Astrocyte of the hippocampus (primary cell): Measurements from ENCODE around the gene LRP2.
"Not testable (repeated sequence)": the region's sequence is repeated elsewhere in the genome, so short reads cannot be mapped to it uniquely, and the experiment has no call there.

Experiments used
- DNase-seq: peaks from one replicate; pipeline ENCODE4 v3.0.0; 2011; ENCODE audit warnings: low read depth, low spot score

Gene LRP2

DNA sequence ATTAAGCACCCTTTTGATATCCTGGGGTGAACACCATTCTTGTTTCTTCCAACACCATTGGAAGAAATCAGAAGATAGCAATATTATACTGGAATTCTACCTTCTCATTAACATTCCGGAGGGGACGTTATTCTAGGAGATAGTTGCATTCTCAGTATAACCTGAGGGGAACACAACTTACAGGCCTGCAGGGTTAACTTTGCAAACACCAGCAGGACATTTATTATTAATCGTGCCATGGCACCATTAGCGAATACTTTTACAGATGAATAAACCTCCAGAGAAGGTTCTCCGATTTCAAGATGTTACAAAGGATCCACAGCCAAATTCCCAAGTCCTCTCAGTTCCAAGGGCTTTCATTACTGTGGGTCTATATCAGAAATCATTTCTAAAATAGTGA is 184.0 kb downstream of the LRP2 start:
- DNase-seq: no peak

DNA sequence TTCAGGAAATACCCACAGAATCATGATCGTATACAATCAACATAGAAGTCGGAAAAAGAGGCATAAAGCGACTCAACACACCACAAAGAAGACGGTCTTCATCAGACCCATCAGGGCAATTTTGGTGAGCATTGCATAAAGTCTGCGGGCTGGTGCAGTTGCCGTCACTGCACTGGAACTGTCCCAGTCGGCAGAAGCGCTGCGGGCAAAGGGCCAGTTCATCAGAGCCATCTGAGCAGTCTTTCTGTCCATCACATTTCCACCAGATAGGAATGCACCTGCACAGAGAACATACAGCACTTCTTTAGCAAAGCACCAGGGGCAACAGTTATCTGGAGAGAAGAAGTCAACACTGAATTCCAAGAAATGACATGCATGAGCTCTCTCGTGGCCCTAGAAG is 187.2 kb downstream of the LRP2 start:
- no peak for DNase-seq

DNA sequence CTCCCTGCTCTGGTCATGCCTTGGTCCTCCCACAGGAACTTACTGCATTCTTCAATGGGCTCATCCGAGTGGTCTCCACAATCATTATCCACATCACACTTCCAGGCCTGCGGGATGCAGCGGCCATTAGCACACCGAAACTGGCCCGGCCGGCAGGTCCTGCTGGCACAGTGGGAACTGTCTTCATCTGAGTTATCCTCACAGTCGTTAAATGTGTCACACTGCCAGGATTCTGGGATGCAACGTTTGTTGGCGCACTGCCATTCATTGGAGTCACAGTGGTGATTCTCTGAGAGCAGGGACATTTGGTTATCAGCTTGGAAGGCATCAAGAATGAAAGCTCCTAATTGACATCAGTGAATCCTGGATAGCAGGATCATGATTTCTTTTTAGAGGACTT is 188.5 kb downstream of the LRP2 start:
- DNase-seq: no peak

DNA sequence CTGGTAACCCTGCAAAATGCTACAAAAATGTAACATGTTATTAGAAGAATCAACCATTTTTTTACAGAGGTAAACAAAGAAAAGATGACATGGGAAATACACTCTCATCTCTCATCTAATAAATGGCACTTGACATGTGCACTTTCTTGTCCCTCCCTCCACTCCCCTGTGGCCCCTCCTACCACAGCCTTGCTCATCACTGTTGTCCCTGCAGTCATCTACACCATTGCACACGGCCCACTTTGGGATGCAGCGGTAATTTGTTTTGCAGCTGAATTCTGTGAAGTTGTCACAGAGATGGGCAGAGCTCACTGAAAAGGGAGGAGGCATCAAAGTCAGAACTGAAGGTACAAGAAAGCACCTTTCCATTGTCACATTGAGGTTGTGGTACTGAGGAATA is 189.4 kb downstream of the LRP2 start:
- no peak for DNase-seq

DNA sequence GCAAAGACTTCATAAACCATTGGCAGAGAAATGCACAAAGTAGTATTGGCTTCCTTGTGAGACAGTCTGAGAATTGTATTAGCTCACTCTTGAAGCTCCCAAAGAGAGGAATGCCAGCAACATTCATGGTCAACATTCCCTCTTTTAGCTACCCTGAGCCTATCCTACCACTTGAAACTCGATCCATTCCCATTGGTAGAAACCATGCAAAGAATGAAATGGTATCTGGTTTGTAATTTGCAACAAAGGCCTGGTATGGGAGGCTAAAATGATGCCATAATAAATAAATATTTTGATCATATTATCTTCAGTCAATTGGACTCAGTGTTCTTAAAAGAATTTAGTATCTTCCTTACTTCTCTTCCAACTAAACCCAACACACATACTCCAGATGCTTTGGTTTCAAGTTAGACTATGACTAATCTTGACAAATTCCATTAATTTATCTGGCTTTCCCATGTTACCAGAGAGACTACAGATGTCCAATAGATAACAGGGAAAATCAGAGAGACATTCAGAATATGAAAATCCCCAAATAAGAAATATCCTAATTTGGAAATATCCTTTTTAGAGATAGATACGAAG is 190.1 kb downstream of the LRP2 start:
- DNase-seq: peak; percentile 43

DNA sequence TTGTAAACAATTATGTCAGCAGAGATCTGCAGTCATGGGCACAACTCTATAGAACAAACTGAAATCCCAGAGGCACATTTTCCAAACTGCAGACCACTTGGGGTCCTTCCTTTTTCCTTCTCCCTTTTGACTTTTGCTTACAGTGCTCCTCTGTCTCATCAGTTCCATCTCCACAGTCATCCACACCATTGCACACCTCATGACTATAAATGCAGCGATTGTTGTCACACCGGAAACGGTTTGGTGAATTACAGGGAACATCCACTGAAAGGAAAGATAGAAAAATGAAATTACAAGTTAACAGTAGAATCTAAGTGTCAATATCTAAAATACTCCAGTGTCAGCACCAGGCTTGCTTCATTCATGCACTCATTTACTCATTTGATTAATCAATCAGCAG is 196.5 kb downstream of the LRP2 start:
- no peak for DNase-seq

DNA sequence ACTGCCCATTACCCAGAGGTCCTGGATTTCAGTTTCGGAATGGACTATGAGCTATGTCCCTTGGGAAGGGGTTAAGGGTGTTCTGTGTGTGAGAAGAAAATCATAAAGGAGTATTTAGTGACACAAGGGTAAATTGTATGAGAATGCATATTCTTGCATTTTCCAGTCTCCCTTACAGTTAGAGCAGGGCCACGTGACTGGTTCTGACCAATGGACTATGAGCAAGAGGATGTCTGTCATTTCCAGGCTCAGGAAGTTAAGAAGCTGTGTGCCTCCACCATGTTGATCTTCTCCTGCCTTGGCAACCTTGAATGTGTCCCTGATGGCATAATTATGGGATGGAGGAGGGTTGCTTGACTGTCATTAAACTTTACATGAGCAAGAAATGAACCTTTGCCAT is 198.0 kb downstream of the LRP2 start:
- DNase-seq: no peak

DNA sequence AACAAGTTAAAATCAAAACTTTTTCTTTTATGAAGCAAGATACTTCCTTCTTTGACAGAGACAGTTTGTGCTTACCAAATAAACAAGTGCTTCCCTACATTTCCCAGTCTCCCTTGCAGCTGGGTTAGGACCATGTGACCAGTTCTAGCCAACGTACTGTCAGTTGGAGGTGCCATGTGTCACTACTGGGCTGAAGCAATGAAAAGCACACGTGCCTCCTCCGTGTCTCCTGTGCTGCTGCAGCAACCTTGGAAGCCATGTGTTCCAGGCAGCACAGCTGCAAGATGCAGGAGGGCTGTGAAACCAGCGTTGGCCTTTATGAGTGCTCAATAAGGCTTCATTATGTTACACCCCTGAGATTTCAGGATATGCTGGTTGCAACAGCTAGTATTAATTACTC is 199.7 kb downstream of the LRP2 start:
- DNase-seq: no peak

DNA sequence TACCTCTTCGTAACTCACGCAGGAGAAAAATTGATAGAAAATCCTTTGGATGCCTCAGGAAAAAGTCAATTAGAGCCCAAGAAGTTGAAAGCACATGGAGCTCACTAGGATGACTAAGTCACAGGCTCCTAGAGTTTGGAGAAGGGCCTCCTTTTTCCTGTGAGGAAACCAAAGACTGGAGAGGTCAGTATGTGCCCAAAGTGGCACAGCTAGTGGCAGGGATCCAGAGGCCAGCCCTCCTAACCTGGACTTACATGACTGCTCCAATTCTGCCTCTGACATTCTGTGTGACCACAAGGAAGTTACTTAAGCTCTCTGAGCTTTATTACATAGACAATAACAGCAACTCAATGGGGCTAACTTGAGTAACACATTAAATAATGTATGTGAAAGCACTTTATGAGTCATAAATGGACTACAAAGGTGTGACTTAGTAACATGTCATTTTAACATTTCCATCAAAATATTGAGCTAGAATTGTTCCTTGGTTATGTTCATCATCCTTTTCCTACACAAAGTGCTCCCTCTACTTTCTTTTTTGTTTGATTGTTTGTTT is 201.3 kb downstream of the LRP2 start:
- DNase-seq: no peak

DNA sequence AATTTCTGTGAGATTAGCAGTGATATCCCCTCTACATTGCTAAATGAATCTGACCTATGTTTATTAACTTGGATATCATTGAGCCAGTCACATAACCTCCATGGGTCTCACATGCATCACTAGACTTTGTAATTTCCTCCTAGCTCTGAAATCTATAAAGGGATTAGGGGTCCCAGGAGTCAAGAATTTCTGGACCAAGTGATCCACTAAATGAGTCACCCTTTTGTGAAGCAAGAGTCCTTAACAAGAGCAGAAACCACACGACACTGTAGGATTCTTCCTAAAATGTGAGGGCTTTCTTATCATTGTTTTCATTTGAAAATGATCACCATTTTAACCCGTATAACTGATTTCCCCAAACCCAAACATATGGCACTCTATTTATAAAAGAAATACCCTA is 202.6 kb downstream of the LRP2 start:
- DNase-seq: peak; percentile 4

DNA sequence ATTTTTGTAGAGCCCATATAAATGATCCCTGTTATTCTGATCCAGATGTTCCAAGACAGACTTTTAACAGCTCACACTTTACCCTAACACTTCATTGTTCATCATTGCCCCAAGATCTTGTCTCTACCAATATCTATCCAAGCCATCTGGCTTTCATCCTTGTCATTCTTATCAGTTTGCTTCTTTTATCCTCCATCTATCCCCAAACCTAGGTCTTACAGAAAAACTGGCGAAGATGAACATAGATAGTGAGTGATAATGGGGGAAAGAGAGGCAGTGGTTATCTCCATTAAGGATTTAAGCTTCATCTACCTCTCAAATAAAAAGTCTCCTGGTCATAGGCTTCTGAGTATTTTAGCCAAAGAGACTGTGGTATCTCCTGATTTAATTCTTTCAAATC is 203.5 kb downstream of the LRP2 start:
- no peak for DNase-seq

DNA sequence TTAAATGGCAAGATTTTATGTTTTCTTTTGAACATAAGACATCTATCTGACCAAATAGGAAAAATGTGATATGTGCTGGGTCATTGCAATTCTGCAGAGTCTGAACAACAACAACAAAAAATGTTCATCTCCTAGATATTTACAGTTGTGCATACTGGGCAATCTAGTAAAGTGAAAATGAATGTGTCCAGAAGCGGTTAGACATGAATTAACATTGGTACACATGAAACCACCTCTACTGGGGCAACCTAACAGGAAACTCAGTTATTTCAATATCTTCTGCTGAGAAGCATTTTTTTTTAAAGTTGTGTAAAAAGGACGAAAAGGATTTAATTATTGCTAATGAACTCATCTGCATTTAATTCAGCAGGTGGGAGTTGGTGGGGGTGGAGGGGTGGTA is 216.1 kb downstream of the LRP2 start:
- DNase-seq: no peak

DNA sequence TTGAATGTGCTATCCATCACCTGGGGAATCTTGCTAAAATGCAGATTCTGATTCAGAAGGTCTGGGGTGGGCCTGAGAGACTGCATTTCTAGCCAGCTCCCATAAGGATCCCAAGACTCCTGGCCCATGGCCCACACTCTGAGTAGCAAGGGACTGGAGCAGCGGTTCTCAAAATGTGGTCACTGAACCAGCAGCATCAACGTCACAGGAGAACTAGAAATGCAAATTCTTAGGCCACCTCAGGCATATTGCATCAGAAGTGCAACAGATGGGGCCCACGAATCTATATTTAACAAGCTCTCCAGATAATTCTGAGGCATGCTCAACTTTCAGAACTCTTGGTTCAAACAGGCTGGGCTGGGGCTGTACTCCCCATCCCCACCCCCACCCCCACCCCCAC is 218.3 kb downstream of the LRP2 start:
- no peak for DNase-seq

DNA sequence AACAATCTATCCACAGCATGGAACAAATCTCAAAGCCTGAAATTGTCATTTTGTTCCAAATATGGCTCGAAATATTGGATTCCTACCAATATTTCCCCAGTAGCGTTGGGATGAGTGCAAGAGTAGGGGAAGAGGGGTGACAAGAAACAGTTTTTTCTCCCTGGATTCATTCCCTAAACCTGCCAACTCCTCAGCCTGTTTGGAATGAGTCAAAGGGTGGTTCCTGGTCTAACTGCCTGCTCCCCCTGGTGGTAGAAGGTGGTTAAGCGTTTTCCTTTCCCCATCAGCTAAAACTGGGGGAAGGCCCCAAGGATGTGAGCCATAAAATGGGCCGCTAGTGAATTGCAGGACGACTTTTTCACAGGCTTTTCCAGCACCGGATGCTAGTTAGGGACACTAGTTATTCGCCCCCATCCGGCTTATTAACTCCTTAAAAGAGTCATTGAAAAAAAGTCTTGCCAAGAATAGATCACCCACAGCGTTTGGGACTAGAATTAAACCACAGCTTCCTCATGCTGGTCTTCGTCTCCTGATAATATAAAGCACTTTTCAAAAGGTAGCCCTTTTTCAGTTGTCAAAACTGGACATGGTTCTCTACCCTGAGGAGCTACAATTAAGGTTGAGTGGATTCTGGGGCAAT is 220.5 kb downstream of the LRP2 start:
- DNase-seq: peak; percentile 70

DNA sequence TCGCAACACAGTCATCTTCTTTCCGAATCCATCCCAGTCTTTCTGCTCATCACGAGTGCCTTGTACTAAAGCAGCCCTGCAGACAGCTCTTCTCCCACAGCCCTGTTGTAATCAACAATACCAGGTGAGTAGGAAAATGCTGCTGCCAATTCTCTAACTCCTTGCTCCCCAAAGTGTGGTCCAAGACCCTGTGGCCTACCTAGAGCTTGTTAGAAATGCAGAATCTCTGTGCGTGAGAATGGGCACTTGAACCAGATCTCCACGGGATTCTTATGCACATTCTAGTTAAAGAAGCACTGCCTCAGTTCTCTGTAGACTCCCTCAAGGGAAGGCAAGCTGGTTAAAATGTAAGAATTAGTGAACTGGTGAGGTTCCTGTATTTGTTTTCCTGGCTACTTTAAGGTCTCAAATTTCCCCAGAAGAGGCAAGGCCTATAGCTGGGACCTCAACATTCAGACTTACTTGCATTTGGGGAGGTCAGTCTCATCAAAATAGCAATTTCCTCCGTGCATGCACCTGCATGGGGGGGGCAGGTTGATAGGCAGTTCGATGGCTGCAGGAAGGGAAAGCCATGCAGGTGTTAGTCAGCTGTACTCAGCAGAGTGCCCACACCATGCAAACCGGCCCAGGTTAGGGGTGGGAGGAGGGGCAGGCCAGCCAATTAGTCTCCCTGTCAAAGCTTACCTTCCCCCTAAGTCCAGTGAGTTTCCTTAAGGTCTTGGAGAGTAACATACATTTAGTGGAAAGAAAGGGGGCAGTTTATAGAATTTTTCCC is 222.2 kb downstream of the LRP2 start:
- no peak for DNase-seq

DNA sequence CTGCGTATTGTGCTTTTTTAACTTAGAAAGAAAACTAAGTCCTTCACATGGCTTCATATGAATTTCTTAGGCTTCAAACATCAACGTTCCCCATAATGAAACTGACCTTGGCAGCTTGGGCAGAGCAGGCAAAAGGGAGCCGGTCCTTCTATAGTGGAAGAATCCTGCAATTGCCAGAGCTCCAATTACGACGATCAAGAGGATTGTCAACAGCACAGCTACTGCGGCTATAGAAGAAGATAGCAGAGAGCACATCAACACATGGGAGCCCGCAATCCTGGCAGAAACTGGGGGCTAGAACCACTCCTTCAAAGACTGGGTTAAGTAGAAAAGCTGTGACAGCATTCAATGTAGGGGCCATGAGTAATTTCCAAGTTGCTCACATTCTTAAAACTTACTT is 223.2 kb downstream of the LRP2 start:
- no peak for DNase-seq

DNA sequence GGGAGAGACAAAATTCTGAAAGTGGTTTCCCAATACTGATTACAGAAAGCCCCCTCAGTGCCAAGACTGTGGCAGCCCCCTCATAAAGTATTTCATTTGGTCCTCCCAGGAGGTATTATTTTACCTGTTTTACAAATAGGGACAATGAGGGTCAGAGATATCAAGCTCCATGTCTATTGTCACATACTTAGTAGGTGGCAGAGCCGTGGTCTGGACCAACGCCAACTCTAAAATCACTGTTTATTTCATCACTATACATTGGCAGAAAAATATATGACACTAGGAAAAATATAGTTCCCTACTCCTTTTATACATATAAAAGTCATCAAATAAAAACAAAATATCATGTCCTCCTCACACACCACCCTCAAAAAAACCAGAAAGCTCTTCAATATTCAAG is 224.4 kb downstream of the LRP2 start:
- DNase-seq: no peak

DNA sequence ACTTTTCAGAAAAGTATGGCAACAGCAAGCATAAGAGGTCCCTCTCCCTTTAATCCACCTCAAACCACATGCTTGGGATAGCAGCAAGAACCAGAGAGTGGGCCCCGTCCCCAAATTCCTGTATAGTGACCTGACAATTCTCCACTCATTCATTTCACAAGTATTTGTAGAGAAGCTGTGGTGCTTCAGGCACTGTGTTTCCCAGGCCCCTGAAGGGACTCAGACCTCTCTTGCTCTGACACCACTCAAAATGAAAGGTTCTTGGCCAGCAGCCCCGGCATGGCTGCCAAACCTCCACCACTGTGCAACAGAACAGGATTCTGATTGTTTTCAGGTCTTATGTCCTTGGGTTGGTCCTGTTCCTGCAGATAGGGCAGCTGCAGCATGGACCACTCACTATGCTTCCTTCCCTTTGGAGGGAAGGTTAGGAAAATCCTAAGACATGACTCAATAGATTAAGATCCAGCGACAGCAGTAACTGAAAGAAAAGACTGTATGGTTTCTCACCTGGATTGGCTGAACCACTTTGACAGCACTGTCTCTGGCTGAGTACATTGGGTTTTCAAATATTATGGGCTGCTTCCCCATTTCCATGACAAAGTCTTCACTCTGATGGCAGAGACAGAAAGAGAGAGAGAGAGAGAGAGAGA is 225.3 kb downstream of the LRP2 start:
- peak; percentile 66 for DNase-seq

DNA sequence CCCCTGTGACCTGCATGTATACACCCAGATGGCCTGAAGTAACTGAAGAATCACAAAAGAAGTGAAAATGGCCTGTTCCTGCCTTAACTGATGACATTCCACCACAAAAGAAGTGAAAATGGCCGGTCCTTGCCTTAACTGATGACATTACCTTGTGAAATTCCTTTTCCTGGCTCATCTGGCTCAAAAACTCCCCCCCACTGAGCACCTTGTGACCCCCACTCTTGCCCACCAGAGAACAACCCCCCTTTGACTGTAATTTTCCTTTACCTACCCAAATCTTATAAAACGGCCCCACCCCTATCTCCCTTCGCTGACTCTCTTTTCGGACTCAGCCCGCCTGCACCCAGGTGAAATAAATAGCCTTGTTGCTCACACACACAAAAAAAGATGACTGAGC is 225.9 kb downstream of the LRP2 start:
- DNase-seq: not testable (repeated sequence)

DNA sequence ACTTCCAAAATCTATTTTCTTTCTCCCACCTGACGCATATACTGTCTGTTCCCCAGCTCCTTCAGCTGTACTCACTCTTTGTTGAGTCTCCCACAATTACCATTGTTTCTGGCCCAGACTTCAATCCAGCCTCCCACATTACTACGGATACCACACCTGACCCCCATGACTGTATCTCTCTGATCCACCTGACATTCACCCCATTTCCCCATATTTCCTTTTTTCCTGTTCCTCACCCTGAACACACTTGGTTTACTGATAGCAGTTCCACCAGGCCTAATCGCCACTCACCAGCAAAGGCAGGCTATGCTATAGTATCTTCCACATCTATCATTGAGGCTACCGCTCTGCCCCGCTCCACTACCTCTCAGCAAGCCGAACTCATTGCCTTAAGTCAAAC is 228.1 kb downstream of the LRP2 start:
- not testable (repeated sequence) for DNase-seq

DNA sequence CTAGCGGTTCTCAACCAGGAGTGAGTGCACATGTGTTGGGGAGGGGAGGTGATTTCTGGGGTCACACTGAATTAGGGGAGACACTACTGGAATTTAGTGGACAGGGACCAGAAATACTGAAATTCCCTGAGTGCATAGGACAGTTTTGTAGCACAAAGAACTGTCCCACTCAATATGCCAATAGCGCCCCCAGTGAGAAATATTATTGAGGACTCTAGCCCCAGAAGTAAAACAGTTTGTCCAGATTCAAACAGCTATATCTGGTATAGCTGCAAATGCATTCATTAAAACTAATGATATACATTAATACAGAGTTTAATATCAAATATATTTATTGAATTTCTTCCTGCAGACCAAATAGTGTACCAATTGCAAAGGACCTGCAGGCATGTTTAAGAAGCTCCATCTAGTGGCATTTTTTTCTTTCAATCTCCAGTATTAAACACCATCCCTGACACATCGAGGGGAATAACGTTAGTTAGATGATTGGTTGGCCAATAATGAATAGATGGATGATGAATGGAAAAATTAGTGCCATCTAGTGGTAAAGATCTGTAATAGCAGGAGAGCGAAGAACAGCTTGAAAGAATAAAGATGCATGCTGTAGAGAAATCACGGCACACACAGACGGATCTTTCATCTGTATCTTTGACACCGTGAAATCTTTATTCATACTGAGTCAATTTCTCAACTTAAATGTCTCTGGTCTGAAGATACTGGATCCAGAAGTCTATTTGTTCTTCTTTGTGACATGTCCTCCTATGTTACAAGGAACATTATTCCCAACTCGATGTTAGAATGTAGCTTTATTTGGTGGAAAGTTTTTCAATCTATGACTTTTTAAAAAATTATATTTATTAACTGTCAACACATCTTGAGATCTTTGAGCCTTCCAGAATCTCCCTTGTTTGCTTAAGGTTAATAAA is 230.5 kb downstream of the LRP2 start:
- peak; percentile 61 for DNase-seq
